CD4-positive, alpha-beta T cell treated with Interferon gamma for 1 hour (primary cell): Measurements from ENCODE around the gene SLC47A1.

Experiments
- DNase-seq: peaks from one replicate; pipeline ENCODE4 v3.0.0-alpha.2; 2020

Gene SLC47A1

GRCh38 chr17:19618015-19618414, 84.4 kb downstream of the SLC47A1 start:
- DNase-seq = no peak

- DNase-seq = no peak
Observed at GRCh38 chr17:19619705-19620325, 86.2 kb downstream of the SLC47A1 start.

- no peak for DNase-seq
Observed at GRCh38 chr17:19621697-19622096, 88.0 kb downstream of the SLC47A1 start.

GRCh38 chr17:19626079-19626478, 92.4 kb downstream of the SLC47A1 start:
- DNase-seq = no peak
